GM12864 (cell line): ENCODE measurements around the gene MT1H.

Source experiments
- DNase-seq: peaks from one replicate; pipeline ENCODE4 v3.0.0-alpha.2; 2011; ENCODE audit warnings: low read depth
- H3K4me3 ChIP-seq: 2 replicates; pipeline ENCODE4 v1.5.1; 2011; ENCODE audit warnings: mild to moderate bottlenecking, low read depth, low read length, control low read depth
- TF ChIP-seq, protein P1 (sequence below): IDR thresholded peaks from 2 replicates; pipeline ENCODE4 v1.5.1; 2011; ENCODE audit warnings: low read depth, mild to moderate bottlenecking, moderate library complexity, low read length, control low read depth, inconsistent platforms; ENCODE audit errors: missing control alignments

MT1H gene

DNA sequence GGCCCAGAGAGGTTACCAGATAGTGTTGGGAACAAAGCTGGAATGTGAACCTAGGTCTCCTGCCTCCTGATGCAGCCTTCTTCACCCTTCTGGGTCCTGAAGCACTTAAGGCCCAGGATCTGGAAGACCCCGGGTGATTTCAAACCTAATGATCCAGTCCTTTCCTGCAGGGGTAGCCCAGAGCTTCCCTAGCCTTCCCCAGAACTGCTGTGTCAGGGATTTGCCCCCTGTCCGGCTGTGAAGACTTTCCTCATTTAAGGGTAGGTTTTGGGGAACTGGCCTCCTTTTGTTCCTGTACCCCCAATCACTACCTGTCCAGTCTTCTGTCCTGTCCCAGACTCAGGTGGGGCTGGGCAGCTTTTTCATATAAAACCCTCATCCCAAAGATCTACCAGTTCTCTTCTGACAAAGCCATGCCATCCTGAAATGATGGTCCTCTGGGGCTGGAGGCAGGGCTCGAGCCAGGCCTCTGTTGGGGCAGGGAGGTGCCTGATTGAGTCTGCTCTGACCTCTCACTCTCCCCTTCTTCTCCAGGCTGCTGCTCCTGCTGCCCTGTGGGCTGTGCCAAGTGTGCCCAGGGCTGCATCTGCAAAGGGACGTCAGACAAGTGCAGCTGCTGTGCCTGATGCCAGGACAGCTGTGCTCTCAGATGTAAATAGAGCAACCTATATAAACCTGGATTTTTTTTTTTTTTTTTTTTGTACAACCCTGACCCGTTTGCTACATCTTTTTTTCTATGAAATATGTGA lies 14.0 kb downstream of the MT1H start:
- DNase-seq = no peak
- TF ChIP-seq, protein P1, sequence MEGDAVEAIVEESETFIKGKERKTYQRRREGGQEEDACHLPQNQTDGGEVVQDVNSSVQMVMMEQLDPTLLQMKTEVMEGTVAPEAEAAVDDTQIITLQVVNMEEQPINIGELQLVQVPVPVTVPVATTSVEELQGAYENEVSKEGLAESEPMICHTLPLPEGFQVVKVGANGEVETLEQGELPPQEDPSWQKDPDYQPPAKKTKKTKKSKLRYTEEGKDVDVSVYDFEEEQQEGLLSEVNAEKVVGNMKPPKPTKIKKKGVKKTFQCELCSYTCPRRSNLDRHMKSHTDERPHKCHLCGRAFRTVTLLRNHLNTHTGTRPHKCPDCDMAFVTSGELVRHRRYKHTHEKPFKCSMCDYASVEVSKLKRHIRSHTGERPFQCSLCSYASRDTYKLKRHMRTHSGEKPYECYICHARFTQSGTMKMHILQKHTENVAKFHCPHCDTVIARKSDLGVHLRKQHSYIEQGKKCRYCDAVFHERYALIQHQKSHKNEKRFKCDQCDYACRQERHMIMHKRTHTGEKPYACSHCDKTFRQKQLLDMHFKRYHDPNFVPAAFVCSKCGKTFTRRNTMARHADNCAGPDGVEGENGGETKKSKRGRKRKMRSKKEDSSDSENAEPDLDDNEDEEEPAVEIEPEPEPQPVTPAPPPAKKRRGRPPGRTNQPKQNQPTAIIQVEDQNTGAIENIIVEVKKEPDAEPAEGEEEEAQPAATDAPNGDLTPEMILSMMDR = no peak
- no peak overlapping the region; the same call in 1 of the 2 replicates for H3K4me3 ChIP-seq

- TF ChIP-seq, protein P1 = no peak
- no peak overlapping the region for H3K4me3 ChIP-seq
- DNase-seq = no peak
These were observed 14.8 kb downstream of the MT1H start for GRCh38 chr16:56684256-56684925.

- TF ChIP-seq, protein P1 = no peak
- DNase-seq = no peak
- H3K4me3 ChIP-seq = no peak overlapping the region
These were observed 15.4 kb downstream of the MT1H start for GRCh38 chr16:56684926-56685590.

GRCh38 chr16:56686758-56687157 lies 17.1 kb downstream of the MT1H start:
- no peak for DNase-seq
- TF ChIP-seq, protein P1 = no peak
- no peak overlapping the region for H3K4me3 ChIP-seq

GRCh38 chr16:56688762-56689161 lies 19.1 kb downstream of the MT1H start:
- no peak for DNase-seq
- no peak overlapping the region for H3K4me3 ChIP-seq
- TF ChIP-seq, protein P1 = no peak

GRCh38 chr16:56689171-56689570 lies 19.6 kb downstream of the MT1H start:
- TF ChIP-seq, protein P1 = no peak
- H3K4me3 ChIP-seq = no peak overlapping the region
- no peak for DNase-seq
